HepG2 (cell line): ENCODE results near the gene ZNF217. TPM values are rescaled to one million over a fixed set of nuclear protein-coding genes. Genes with fewer than 3 reads are reported as not detected.

Experiments used
- ARID2 ChIP-seq: sonication (generic); formaldehyde crosslinking; IDR thresholded peaks from 2 replicates; pipeline ENCODE4 v1.8.1; 2022; ENCODE audit warnings: mild to moderate bottlenecking, missing genetic modification reagents, borderline replicate concordance
- CEBPB ChIP-seq: IDR thresholded peaks from 2 replicates; pipeline ENCODE4 v1.6.1; 2011; ENCODE audit warnings: low read depth, low read length, improper control_type of control experiment, borderline replicate concordance
- CEBPG ChIP-seq: IDR thresholded peaks from 2 replicates; pipeline ENCODE4 v1.6.1; 2016
- DMAP1 ChIP-seq: IDR thresholded peaks from 2 replicates; pipeline ENCODE4 v1.6.1; 2016
- EP300 ChIP-seq, 3 experiments: sonication (generic) in 1 of 3; formaldehyde crosslinking in 1 of 3; IDR thresholded peaks; 2 replicates each; pipeline versions ENCODE4 v1.5.1 to v1.6.1; 2011 to 2020; ENCODE audit warnings: low read depth in 2 of 3, low read length in 2 of 3, borderline replicate concordance in 1 of 3, improper control_type of control experiment in 1 of 3, mild to moderate bottlenecking in 1 of 3, missing genetic modification reagents in 1 of 3, moderate library complexity in 1 of 3
- HIVEP1 ChIP-seq: sonication (generic); formaldehyde crosslinking; IDR thresholded peaks from 2 replicates; pipeline ENCODE4 v1.4.0; 2020; ENCODE audit warnings: mild to moderate bottlenecking, missing genetic modification reagents
- JUND ChIP-seq: sonication (generic); formaldehyde crosslinking; IDR thresholded peaks from 2 replicates; pipeline ENCODE4 v1.8.0; 2022; ENCODE audit warnings: mild to moderate bottlenecking, missing genetic modification reagents
- MATR3 ChIP-seq: sonication (generic); formaldehyde crosslinking; IDR thresholded peaks from 2 replicates; pipeline ENCODE4 v1.4.0; 2020; ENCODE audit warnings: missing genetic modification reagents
- MTF2 ChIP-seq: sonication (generic); formaldehyde crosslinking; IDR thresholded peaks from 2 replicates; pipeline ENCODE4 v1.5.0; 2020; ENCODE audit warnings: missing genetic modification reagents, borderline replicate concordance
- NAIF1 ChIP-seq: sonication (generic); formaldehyde crosslinking; IDR thresholded peaks from 2 replicates; pipeline ENCODE4 v1.5.0; 2020; ENCODE audit warnings: mild to moderate bottlenecking, missing genetic modification reagents, borderline replicate concordance
- NFKBIZ ChIP-seq: IDR thresholded peaks from 2 replicates; pipeline ENCODE4 v1.6.1; 2018; ENCODE audit warnings: missing genetic modification reagents, missing compliant biosample characterization
- NR2C2 ChIP-seq: sonication (generic); formaldehyde crosslinking; IDR thresholded peaks from 2 replicates; pipeline ENCODE4 v1.4.0; 2020; ENCODE audit warnings: missing genetic modification reagents, mild to moderate bottlenecking, moderate library complexity, borderline replicate concordance
- ONECUT2 ChIP-seq: sonication (generic); formaldehyde crosslinking; IDR thresholded peaks from 2 replicates; pipeline ENCODE4 v1.4.0; 2020; ENCODE audit warnings: missing genetic modification reagents
- PRMT3 ChIP-seq: sonication (generic); formaldehyde crosslinking; IDR thresholded peaks from 2 replicates; pipeline ENCODE4 v1.8.1; 2022; ENCODE audit warnings: low read depth, mild to moderate bottlenecking, moderate library complexity, missing genetic modification reagents, borderline replicate concordance
- RBAK ChIP-seq: sonication (generic); formaldehyde crosslinking; IDR thresholded peaks from 2 replicates; pipeline ENCODE4 v1.5.1; 2020; ENCODE audit warnings: mild to moderate bottlenecking, missing genetic modification reagents
- SETDB1 ChIP-seq: sonication (generic); formaldehyde crosslinking; IDR thresholded peaks from 2 replicates; pipeline ENCODE4 v1.5.1; 2020; ENCODE audit warnings: missing genetic modification reagents, mild to moderate bottlenecking, borderline replicate concordance
- SP140L ChIP-seq: sonication (generic); formaldehyde crosslinking; IDR thresholded peaks from 2 replicates; pipeline ENCODE4 v1.4.0; 2020; ENCODE audit warnings: missing genetic modification reagents, borderline replicate concordance
- ZNF12 ChIP-seq: sonication (generic); formaldehyde crosslinking; IDR thresholded peaks from 2 replicates; pipeline ENCODE4 v1.5.0; 2020; ENCODE audit warnings: missing genetic modification reagents
- ZNF256 ChIP-seq: sonication (generic); formaldehyde crosslinking; conservative IDR thresholded peaks from 2 replicates; pipeline ENCODE4 v1.4.0; 2020; ENCODE audit warnings: missing genetic modification reagents
- ZNF790 ChIP-seq: sonication (generic); formaldehyde crosslinking; IDR thresholded peaks from 2 replicates; pipeline ENCODE4 v1.8.0; 2022; ENCODE audit warnings: missing genetic modification reagents, mild to moderate bottlenecking, borderline replicate concordance
- ZSCAN30 ChIP-seq: sonication (generic); formaldehyde crosslinking; IDR thresholded peaks from 2 replicates; pipeline ENCODE4 v1.5.0; 2020; ENCODE audit warnings: mild to moderate bottlenecking, missing genetic modification reagents
- polyA plus RNA-seq, 8 experiments: library from polyadenylated mRNA; depleted of rRNA in 3 of 8; stranded (reverse) in 7 of 8; unstranded in 1 of 8; fragments of >200 nt; fragmentation: Illumina TruSeq in 4 of 8; extraction: Trizol in 4 of 8; gene quantifications; 2 replicates each; pipeline versions ENCODE4 v1.2.1 to v1.2.3, GENCODE V29; 2011 to 2016; ENCODE audit warnings: low read depth in 4 of 8, missing spikeins in 1 of 8, mixed read lengths in 1 of 8; ENCODE audit not compliant: insufficient read depth in 1 of 8
- total RNA-seq, 5 experiments: library from RNA; depleted of rRNA; stranded (reverse); fragments of >200 nt; fragmentation: Illumina TruSeq; extraction: Trizol; gene quantifications; 2 replicates each; pipeline ENCODE4 v1.2.3, GENCODE V29; 2016; ENCODE audit warnings: low read depth in 1 of 5
- TF ChIP-seq, protein P1 (sequence below): sonication (generic); formaldehyde crosslinking; IDR thresholded peaks from 2 replicates; pipeline ENCODE4 v1.5.1; 2020; ENCODE audit warnings: missing genetic modification reagents, mild to moderate bottlenecking, borderline replicate concordance
- TF ChIP-seq, protein P2 (sequence below): sonication (generic); formaldehyde crosslinking; IDR thresholded peaks from 2 replicates; pipeline ENCODE4 v1.4.0; 2020; ENCODE audit warnings: mild to moderate bottlenecking, low read depth, missing genetic modification reagents
- TF ChIP-seq, protein P3 (sequence below): sonication (generic); formaldehyde crosslinking; IDR thresholded peaks from 2 replicates; pipeline ENCODE4 v1.9.0; 2021; ENCODE audit warnings: missing genetic modification reagents, mild to moderate bottlenecking, borderline replicate concordance

The ZNF217 gene
- total and polyA plus RNA-seq, 2 of the 13 experiments (the other 11 are each of a cell fraction or from before 2014, with no cell fraction given) = 22.3 to 29.8 TPM

DNA sequence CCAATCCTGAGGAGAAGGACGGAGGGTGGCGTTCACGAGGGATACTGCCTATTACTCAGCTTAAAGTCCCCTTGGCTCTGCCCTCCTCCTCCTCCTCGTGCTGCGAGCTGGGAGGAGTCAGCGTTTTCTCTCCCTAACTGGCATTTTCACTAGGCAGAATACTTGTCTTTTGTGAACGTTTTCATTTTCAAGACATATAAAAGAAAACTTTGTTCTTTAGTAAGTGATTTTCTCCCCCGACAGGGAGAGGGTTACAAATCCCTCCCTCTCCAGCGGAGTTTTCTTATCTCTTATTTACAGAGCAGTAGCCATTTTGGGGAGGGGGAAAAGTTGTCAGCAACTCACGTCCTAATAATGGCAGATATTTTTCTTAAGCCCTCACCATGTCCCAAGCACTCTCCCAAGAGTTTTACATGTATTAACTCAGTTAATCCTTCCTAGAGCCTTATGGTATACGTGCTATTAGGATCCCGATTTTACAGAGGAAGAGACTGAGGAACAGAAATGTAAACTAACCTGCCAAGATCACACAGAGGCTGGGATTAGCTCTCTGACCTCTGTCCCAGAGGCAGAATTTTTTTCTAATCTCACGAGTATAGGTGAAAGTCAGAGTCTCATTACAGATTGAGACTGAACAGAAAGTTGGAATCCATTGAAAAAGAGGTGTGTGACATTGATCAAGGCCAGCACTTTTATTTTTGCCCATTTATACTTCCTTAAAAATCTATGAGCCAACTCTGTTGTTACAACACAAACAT, 30.0 kb upstream of the ZNF217 start (continued):
- TF ChIP-seq, protein P1, sequence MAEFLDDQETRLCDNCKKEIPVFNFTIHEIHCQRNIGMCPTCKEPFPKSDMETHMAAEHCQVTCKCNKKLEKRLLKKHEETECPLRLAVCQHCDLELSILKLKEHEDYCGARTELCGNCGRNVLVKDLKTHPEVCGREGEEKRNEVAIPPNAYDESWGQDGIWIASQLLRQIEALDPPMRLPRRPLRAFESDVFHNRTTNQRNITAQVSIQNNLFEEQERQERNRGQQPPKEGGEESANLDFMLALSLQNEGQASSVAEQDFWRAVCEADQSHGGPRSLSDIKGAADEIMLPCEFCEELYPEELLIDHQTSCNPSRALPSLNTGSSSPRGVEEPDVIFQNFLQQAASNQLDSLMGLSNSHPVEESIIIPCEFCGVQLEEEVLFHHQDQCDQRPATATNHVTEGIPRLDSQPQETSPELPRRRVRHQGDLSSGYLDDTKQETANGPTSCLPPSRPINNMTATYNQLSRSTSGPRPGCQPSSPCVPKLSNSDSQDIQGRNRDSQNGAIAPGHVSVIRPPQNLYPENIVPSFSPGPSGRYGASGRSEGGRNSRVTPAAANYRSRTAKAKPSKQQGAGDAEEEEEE (CRISPR knock-in tag) = no peak
- TF ChIP-seq MTF2 (CRISPR knock-in tag) = 0 out of 2 replicates have a peak, but pooled peaks have one; percentile 66
- TF ChIP-seq RBAK (CRISPR knock-in tag) = no peak
- peak; percentile 75; the same call in 1 of the 2 replicates for TF ChIP-seq ZSCAN30
- TF ChIP-seq SETDB1 = no peak
- TF ChIP-seq NFKBIZ (CRISPR knock-in tag) = no peak
- no peak for TF ChIP-seq MATR3
- no peak for TF ChIP-seq HIVEP1
- TF ChIP-seq, protein P2, sequence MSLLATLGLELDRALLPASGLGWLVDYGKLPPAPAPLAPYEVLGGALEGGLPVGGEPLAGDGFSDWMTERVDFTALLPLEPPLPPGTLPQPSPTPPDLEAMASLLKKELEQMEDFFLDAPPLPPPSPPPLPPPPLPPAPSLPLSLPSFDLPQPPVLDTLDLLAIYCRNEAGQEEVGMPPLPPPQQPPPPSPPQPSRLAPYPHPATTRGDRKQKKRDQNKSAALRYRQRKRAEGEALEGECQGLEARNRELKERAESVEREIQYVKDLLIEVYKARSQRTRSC (CRISPR knock-in tag) = no peak
- TF ChIP-seq PRMT3 (CRISPR knock-in tag) = no peak
- no peak for TF ChIP-seq ZNF256
- TF ChIP-seq ARID2 (CRISPR knock-in tag) = no peak
- TF ChIP-seq ZNF12 (CRISPR knock-in tag) = 0 out of 2 replicates have a peak, but pooled peaks have one; percentile 22
- peak; percentile 93 for TF ChIP-seq DMAP1 (CRISPR knock-in tag)
- TF ChIP-seq EP300 (IDR thresholded peaks at IDR 0.05; ENCODE audit: low read depth in 2 of 2, low read length in 2 of 2) = peak in 1 of 2 experiments; percentile 64; a peak in 1 of 4 replicates
- TF ChIP-seq EP300 (CRISPR knock-in tag; IDR thresholded peaks at IDR 0.05; ENCODE audit: borderline replicate concordance) = peak; percentile 51; the same call in 1 of the 2 replicates
- TF ChIP-seq JUND (CRISPR knock-in tag) = no peak
- peak; percentile 59; the same call in 1 of the 2 replicates for TF ChIP-seq NR2C2 (CRISPR knock-in tag)
- peak; percentile 85; the same call in 1 of the 2 replicates for TF ChIP-seq NAIF1
- TF ChIP-seq, protein P3, sequence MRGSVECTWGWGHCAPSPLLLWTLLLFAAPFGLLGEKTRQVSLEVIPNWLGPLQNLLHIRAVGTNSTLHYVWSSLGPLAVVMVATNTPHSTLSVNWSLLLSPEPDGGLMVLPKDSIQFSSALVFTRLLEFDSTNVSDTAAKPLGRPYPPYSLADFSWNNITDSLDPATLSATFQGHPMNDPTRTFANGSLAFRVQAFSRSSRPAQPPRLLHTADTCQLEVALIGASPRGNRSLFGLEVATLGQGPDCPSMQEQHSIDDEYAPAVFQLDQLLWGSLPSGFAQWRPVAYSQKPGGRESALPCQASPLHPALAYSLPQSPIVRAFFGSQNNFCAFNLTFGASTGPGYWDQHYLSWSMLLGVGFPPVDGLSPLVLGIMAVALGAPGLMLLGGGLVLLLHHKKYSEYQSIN (CRISPR knock-in tag) = no peak
- peak; percentile 19 for TF ChIP-seq CEBPG (CRISPR knock-in tag)
- TF ChIP-seq CEBPB = no peak
- peak; percentile 85; the same call in 1 of the 2 replicates for TF ChIP-seq SP140L (CRISPR knock-in tag)
- TF ChIP-seq ONECUT2 = no peak
- TF ChIP-seq ZNF790 (CRISPR knock-in tag) = no peak
